AG10803 (cell line): ENCODE data around the gene FCHSD2.

Source experiments
- DNase-seq: peaks from one replicate; pipeline ENCODE4 v3.0.0; 2010; ENCODE audit warnings: low read depth
- H3K4me3 ChIP-seq: 2 replicates; pipeline ENCODE4 v1.5.1; 2011; ENCODE audit warnings: mild to moderate bottlenecking, low read length, control low read depth
- TF ChIP-seq, protein P1 (sequence below): conservative IDR thresholded peaks from 2 replicates; pipeline ENCODE4 v1.5.1; 2011; ENCODE audit warnings: mild to moderate bottlenecking, low read length, control low read depth, inconsistent platforms

The FCHSD2 gene

DNA sequence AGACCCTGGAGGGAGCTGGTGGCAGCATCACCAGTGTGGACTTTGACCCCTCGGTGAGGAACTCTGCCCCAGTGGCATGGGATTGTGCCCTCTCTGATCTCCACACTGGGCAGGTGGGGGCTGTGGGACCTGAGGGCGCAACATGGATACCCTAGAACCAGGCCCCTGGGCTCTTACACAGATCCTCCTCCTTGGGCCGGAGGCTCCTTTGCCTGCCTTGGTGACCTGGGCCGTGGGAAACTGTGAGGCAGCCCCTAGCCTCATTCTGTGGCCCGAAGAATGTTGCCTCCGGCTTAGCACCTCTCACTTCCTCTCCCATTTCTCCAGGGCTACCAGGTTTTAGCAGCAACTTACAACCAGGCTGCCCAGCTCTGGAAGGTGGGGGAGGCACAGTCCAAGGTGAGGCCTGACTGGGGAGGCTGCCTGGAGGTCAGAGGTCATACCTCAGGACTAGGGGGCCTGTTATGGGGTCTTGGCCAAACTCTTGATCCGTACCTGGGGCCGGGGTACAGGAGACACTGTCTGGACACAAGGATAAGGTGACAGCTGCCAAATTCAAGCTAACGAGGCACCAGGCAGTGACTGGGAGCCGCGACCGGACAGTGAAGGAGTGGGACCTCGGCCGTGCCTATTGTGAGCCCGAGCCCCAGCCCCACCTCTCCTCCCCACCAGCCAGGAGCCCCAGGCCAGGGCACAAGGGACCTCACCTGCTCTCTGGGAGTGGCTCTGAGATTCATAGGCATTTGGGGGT is 315.8 kb downstream of the FCHSD2 start:
- no peak for DNase-seq
- TF ChIP-seq, protein P1, sequence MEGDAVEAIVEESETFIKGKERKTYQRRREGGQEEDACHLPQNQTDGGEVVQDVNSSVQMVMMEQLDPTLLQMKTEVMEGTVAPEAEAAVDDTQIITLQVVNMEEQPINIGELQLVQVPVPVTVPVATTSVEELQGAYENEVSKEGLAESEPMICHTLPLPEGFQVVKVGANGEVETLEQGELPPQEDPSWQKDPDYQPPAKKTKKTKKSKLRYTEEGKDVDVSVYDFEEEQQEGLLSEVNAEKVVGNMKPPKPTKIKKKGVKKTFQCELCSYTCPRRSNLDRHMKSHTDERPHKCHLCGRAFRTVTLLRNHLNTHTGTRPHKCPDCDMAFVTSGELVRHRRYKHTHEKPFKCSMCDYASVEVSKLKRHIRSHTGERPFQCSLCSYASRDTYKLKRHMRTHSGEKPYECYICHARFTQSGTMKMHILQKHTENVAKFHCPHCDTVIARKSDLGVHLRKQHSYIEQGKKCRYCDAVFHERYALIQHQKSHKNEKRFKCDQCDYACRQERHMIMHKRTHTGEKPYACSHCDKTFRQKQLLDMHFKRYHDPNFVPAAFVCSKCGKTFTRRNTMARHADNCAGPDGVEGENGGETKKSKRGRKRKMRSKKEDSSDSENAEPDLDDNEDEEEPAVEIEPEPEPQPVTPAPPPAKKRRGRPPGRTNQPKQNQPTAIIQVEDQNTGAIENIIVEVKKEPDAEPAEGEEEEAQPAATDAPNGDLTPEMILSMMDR = no peak
- H3K4me3 ChIP-seq = no peak overlapping the region

DNA sequence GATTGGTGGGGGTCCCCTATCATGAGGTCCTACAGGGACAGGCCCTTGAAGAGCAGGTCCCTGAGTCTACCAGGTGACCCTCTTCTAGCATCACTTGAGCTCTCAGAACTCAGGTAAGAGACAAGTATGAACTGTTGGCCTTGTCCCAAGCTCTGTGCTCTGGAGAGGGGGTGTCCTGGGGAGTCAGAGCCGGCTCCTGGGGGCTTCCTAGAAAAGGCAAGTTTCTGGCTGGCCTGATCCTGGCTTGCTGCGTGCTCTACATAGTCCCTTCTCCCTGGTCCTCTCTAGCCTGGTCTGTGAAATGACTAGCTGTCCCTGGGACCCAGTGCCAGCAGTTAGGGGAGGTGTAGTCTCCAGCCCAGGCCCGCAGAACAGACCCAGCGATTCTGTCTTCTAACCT is 316.5 kb downstream of the FCHSD2 start:
- DNase-seq = no peak
- no peak overlapping the region for H3K4me3 ChIP-seq
- TF ChIP-seq, protein P1 = no peak

DNA sequence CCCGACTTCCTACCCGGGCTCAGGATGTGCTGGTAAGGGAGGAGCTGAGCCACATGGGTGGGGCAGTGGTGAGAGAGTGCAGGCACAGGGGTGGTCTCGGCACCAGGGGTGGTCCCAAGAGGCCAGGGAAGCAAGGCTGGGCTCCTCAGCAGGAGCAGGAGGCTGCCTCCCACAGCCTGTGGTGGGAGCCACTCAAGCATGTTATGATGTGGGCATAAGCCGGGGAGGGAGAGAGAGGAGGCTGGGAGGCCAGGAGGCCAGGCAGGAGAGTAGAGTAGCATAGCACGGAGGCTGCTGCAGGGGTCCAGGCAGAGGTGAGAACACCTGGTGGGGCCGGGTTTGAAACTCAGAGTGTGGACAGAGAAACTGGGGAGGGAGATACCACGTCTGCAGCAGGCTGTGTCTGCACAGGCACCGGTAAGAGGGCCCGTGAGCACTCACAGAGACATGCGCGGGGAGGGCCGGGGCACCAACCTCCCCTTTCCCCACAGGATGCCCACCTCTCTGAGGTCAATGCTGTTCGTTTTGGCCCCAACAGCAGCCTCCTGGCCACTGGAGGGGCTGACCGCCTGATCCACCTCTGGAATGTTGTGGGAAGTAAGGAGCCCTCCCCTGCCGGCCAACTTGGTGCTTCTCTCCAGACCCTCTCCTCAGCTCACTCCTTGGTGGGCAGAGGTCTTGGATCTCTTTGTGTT is 317.2 kb downstream of the FCHSD2 start:
- TF ChIP-seq, protein P1 = no peak
- H3K4me3 ChIP-seq = no peak overlapping the region
- no peak for DNase-seq

DNA sequence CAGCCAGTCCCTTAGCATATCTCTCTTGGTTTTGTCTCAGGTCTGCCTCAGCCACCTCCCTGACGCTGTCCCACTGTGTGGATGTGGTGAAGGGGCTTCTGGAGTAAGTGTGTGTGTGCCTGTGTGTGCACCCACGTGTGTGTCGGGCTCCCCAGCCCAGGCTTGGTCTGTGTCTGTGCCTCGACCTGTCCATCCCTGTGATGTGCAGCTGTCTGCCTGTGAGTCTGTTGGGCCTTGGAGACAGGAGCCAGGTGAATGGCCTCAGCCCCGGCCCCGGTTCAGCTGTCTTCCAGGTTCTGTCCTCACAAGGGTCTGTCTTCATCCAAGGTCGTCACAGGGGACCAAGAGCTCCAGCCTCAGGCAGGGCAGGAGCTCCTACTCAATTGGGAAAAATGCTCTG is 318.1 kb downstream of the FCHSD2 start:
- TF ChIP-seq, protein P1 = no peak
- DNase-seq = no peak
- H3K4me3 ChIP-seq = no peak overlapping the region

DNA sequence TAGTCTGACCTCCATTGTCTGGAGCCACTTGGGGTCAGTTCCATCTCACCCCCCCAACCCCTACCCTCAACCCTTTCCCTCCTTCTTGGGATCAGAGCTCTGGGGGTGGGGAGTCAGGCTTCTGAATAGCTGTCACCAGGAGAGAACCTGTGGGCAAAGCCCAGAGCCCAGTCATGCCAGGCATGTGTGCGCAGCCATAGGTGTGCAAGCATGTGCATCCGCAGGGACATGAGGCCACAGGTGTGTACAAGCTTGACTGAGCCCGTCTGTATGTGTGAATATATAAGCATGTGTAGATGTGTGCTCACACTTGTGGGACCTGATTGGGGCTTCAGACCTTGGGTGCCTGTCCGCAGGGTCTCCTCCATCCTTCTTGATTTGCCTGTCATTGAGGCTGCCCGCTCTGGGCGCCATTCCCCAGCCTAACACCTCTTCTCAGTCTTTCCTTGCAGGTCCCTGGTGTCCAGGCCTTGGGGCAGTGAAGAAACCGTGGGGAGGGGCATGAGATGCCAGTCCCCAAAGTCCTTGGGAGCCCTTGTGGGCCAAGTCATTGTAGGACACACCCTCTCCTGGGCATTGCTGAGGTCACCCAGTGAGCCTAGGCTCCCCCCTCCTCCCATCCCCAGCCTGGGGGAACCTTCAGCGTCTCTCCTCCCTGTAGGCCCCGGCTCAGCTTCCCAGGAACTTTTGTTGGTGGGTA is 318.9 kb downstream of the FCHSD2 start:
- no peak overlapping the region for H3K4me3 ChIP-seq
- TF ChIP-seq, protein P1 = no peak
- DNase-seq = no peak

DNA sequence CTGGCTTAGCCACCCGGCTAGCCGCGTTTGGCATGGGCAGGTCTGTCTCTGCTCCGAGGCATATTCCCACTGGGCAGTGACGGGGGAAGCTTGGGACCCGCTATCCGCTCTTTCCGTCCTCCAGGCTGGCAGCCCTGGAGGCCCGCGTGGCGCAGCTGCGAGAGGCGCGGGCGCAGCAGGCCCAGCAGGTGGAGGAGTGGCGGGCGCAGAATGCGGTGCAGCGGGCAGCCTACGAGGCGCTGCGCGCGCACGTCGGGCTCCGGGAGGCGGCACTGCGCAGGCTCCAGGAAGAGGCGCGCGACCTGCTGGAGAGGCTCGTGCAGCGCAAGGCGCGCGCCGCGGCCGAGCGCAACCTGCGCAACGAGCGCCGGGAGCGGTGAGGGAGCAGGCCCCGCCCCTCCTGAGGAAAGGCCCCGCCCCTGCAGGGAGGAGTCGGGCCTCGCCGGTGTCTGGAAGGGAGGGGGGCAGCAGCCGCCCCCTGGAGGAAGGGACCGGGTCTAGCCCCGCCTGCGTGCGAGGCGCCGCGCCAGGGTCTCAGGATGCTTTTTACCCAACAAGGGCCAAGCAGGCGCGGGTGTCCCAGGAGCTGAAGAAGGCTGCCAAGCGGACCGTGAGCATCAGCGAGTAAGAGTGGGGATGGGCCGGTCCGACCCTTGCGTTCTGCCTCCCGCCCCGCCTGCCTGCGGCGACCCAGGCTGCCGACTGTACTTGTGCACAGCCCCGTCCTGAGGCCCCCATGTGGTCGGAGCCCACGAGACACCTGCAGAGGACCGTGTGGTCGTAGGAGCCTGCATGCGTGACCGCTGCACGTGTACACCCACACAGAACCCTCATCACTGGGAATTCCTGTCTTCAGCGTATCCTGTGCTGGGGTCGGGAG is 320.0 kb downstream of the FCHSD2 start:
- peak; percentile 76 for DNase-seq
- peak overlapping the region; percentile 64 for H3K4me3 ChIP-seq

More for the DNA sequence above, 320.0 kb downstream of the FCHSD2 start:
- TF ChIP-seq, protein P1 = no peak
